Measurements from ENCODE around the gene CCR4.
A peak's percentile ranks its signal among the peaks of the same experiment; 100 is the strongest.
"Not testable (repeated sequence)": the region's sequence is repeated elsewhere in the genome, so short reads cannot be mapped to it uniquely, and the experiment has no call there.

Gene CCR4

DNA sequence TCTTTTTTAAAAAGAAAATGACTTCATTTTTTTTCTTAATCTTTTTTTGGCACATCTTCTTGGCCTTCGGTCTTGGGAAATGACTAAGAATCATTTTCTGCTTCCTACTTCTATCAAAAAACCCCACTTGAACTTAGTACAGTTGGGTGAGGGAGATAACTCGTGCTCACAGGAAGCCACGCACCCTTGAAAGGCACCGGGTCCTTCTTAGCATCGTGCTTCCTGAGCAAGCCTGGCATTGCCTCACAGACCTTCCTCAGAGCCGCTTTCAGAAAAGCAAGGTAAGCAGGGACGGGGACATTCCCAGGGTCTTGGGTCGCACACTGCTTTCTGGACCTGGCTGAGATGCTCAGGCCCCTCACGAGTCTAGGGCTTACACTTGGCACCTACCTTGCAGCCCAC lies at the start of gene CCR4:
TSS of gene CCR4 (plus strand) at position 235 of the 402 bp plus-strand sequence. CDS start 1,779 bp downstream, outside the sequence.
- no peak for DNase-seq

DNA sequence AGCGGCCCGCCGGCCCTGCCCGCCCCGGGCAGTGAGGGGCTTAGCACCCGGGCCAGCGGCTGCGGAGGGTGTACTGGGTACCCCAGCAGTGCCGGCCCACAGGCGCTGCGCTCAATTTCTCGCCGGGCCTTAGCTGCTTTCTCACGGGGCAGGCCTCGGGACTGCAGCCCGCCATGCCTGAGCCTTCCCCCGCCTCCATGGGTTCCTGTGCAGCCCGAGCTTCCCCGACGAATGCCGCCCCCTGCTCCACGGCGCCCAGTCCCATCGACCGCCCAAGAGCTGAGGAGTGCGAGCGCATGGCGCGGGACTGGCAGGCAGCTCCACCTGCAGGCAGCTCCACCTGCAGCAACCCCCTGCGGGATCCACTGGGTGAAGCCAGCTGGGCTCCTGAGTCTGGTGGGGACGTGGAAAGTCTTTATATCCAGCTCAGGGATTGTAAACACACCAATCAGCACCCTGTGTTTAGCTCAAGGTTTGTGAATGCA lies 48.5 kb upstream of the CCR4 start:
- peak; percentile 72 for DNase-seq

DNA sequence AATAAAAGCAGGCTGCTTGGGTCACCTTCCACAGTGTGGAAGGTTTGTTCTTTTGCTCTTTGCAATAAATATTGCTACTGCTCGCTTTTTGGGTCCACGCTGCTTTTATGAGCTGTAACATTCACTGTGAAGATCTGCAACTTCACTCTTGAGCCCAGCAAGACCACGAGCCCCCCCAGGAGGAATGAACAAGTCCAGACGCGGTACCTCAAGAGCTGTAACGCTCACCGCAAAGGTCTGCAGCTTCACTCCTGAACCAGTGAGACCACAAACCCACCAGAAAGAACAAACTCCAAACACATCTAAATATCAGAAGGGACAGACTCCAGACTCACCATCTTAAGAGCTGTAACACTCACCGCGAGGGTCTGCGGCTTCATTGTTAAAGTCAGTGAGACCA lies 47.5 kb upstream of the CCR4 start:
- no peak for DNase-seq

DNA sequence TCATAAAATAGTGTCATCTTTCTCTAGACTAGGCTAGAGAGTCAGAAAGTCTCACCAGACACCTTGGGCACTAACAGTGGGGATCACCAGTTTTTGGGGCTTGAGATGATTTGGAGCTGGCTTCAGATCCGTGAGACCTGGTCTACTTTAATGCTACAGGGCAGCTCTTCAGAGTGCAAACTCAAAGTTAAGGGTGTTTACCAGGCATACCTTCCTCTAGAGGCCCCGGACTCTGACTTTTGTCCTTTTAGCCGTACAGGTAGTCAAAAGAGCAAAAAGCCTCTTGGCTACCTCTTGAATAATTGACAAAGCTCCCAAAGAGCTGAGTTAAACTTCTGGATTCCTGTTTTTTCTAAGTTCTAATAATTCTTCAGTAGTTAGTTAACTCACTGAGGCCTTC lies 41.4 kb upstream of the CCR4 start:
- DNase-seq, result no peak

DNA sequence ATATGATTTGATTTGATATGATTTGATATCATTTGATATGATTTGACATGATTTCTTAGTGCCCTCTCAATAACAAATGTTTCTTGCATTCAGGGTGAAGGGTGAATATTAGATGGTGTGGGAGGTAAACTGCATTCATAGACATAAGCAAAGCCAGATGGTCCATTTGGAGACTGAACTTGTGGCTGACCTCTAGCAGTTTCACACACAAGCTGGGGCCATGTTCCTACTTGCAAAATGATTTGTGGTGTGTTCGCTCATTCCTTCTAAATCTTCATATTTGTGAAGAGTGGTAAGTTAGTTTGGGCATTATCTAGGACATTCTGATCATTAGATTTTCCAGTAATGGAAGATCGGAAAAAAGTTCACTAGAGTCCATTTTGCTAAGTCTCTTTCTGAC lies 40.5 kb upstream of the CCR4 start:
- DNase-seq, result no peak

DNA sequence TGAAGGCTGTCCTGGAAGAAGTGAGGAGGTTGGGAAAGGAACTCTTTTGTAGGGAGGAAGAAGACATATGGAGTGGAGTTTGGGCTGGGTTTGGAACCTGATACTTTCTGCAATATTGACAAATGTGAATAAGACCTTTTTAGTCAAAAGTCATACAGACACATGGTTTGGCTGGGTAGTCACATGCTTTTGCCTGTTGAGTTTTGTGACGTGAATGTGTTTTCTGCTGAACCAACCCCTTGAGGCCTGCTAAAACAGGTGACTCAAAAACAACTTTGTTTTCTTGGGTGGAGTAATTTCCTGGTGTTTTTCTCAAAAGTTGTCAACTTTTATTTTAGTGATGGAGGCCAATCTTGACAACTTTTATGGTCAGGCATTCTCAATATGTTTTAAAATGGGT lies 39.4 kb upstream of the CCR4 start:
- no peak for DNase-seq

DNA sequence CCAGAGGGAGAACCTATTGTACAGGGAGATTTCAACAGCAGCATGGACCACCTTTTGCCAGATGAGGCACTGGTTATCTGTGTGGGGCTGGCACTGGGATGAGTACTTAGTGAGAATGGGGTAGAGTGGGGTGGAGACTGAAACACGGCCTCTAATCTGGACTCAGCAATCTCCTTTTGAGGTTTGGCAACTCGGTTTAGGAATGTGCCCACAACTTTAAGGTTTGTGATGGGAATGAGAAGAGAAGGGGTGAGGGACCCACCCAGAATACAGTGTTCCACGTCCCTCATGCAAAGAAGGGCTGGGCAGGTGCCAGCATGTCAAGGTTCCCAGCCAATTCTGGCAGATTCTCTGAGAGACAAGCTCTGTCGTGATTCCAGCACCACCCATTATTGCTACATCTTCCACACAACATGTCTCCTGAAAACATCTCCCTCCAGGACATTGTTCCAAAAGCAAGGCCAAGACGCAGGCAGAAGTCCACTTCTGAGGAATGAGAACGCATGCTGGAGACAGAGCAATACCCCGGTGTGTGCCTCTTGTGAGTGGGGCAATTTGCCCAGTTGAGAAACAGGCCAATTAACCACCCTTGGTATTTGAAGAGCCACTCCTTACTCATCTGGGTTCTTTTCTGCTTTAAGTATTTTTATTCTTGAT lies 37.5 kb upstream of the CCR4 start:
- no peak for DNase-seq

DNA sequence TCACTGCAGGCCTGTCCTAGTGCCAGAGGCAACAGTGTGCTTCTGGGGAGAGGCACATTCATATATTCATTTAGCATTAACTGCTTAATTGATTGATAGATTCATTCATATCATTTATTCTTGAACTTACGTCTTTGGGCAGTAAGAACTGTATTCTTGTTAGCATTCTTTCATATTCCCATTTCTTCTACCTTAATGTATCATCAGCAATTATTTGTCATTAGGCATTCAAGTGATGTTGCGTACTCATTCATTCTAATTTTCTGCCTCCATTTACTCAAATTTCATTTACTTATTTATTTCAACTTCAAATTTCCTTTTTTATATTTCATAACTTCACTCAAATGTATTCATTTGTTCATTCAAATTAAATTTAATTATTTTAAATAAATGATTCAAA lies 31.5 kb upstream of the CCR4 start:
- DNase-seq, result no peak

DNA sequence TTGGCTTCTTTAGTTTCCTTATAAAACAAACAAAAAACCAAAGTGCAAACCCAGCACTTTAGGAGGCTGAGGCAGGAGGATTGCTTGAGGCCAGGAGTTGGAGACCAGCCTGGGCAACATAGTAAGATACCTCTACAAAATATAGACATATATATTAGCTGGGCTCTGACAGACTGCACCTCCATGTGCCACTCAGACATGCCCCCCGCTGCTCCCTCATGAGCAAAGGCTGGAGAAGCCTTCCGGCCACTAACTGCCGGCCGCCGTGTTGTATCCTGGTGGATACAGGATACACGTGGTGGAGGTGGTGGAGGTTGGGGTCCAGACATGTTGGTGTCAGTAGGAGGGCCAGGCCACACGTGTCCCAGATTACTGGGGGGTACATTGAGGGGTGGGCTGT lies 29.4 kb upstream of the CCR4 start:
- no peak for DNase-seq

DNA sequence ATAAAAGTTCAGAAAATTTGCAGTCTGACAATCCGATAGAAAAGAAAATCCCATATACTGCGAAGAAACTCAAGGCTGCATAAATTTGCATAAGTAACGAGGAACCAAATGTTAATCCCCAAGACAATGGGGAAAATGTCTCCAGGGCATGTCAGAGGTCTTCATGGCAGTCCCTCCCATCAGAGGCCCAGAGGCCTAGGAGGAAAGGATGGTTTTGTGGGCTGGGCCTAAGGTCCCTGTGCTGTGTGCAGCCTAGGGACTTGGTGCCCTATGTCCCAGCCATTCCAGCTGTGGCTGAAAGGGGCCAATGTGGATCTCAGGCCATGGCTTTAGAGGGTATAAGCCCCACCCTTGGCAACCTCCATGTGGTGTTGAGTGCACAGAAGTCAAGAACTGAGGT lies 21.3 kb upstream of the CCR4 start:
- no peak for DNase-seq

DNA sequence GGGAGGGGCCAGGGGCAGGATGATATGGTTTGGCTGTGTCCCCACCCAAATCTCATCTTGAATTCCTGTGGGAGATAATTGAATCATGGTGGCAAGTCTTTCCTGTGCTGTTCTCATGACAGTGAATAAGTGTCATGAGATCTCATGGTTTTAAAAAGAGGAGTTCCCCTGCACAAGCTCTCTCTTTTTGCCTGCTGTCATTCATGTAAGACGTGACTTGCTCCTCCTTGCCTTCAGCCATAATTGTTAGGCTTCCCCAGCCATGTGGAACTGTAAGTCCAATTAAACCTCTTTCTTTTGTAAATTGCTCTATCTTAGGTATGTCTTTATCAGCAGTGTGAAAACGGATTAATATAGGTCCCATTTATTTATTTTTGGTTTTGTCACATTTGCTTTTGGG lies 20.2 kb upstream of the CCR4 start:
- DNase-seq, result not testable (repeated sequence)

DNA sequence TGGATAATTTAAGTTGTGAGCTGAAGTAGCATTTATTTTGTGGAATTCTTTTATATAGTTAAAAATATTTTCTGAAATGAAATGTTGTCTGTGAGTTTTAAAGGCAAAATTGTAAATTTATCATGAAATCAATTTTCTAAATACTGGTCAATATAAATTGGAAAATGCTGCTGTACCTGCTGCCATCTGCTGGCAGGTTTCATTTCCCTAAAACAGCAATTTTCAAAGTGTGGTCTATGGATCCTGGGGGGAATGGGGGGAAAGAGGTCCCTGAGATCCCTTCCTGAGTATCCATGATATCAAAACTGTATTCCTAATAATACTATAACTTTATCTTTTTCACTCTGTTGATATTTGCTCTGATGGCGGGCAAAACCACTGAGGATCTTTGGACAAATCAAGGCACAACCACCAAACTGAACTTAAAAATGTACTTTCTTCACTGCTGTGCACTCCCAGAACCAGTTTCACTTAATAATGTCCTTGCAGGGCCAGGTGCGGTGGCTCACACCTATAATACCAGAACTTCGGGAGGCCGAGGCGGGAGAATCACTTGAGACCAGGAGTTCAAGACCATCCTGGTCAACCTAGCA lies 17.2 kb upstream of the CCR4 start:
- DNase-seq, result no peak

DNA sequence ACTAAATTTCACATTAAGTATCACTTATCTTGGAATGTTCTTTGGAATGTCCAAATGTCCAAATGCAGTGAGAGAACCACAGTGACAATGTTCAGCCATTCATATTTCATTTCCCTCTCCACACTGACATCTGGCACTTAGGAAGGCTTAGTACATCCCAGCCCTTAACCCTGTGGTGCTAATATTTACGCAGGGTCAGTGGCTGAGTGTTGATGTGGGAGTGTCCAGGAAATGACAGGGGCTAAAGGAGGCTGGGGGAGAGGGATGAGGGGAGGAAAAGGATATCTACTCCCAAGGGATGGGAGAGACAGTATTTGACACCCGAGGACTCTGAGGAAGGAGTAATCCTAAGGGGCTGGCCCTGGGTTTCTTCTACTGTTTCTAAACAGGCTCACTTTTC lies 14.1 kb upstream of the CCR4 start:
- DNase-seq, result no peak

DNA sequence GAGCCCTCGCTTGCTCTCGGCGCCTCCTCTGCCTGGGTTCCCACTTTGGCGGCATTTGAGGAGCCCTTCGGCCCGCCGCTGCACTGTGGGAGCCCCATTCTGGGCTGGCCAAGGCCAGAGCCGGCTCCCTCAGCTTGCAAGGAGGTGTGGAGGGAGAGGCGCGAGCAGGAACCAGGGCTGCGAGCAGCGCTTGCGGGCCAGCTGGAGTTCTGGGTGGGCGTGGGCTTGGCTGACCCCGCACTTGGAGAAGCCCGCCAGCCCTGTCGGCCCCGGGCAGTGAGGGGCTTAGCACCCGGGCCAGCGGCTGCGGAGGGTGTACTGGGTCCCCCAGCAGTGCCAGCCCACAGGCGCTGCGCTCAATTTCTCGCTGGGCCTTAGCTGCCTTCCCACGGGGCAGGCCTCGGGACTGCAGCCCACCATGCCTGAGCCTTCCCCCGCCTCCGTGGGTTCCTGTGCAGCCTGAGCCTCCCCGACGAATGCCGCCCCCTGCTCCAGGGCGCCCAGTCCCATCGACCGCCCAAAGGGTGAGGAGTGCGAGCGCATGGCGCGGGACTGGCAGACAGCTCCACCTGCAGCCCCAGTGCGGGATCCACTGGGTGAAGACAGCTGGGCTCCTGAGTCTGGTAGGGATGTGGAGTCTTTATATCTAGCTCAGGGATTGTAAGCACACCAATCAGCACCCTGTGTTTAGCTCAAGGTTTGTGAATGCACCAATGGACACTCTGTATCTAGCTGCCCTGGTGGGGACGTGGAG lies 11.7 kb upstream of the CCR4 start:
- not testable (repeated sequence) for DNase-seq

DNA sequence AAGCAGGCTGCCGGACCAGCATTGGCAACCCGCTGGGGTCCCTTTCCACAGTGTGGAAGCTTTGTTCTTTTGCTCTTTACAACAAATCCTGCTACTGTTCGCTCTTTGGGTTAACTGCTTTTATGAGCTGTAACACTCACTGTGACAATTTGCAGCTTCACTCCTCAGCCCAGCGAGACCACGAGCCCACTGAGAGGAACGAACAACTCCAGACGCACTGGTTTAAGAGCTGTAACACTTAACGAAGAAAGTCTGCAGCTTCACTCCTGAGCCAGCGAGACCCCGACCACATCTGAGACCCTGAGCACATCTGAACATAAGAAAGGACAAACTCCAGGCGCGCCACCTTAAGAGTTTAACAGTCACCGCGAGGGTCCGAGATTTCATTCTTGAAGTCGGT lies 10.7 kb upstream of the CCR4 start:
- DNase-seq, result no peak

DNA sequence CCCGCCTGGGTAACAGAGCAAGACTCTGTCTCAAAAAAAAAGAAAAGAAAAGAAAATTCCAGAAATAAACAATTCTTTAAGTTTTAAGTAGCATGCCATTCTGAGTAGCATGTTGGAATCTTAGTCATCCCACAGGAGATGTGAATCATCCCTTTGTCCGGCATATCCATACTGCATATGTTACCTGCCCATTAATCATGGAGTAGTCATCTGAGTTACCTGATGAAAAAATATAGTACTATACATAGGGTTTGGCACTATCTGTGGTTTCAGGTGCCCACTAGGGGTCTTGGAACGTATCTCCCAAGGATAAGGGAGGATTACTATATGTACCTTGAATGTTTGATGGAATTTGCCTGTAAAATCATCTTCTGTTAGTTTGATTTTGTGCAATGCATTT lies 6.3 kb upstream of the CCR4 start:
- no peak for DNase-seq

DNA sequence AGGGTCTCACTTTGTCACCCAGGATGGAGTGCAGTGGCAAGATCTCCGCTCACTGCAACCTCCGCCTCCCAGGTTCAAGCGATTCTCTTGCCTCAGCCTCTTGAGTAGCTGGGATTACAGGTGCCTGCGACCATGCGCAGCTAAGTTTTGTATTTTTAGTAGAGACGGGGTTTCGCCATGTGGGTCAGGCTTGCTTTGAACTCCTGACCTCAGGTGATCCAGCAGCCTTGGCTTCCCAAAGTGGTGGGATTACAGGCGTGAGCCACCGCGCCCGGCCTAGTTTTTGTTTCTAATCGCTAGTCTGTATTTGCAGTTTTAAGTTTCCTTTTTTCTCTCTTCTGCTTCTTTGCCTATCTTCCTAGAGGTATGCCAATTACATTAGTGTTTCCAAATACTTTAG lies 5.8 kb upstream of the CCR4 start:
- not testable (repeated sequence) for DNase-seq

DNA sequence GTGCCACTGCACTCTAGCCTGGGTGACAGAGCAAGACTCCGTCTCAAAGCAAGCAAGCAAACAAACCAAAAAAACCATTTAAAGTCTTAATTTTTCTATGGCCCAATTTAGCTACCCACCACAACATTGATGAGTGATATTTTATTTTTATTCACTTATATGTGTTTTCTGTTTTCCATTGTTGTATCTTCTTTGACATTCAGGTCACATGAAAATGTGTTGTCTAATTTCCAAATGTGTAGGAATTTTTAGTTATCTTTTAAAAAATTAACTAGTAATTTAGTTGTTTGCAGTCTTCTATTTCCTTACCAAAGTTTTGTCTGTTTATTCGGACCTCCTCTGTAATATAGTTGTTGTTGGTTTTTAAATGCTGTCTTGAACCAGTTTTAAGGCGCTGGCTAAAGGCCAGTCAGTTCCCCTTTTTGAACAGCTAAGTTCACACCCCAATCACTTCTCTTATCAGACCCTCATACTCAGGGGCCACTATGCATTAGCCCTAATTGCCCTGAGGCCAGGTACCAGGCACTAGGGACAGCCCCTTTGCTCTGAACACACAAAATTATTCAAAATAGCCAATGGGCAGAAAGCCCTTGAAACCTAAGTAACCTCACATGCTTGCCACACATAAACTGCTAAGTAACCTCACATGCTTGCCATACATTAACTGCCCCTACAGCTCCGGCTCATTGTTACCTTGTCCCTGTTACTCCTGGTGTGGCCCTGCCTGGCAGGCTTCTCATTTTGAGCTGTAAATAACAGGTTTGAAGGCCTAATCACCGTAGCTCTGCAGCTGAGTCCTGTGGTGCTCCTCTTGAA lies 4.3 kb upstream of the CCR4 start:
- DNase-seq, result no peak

DNA sequence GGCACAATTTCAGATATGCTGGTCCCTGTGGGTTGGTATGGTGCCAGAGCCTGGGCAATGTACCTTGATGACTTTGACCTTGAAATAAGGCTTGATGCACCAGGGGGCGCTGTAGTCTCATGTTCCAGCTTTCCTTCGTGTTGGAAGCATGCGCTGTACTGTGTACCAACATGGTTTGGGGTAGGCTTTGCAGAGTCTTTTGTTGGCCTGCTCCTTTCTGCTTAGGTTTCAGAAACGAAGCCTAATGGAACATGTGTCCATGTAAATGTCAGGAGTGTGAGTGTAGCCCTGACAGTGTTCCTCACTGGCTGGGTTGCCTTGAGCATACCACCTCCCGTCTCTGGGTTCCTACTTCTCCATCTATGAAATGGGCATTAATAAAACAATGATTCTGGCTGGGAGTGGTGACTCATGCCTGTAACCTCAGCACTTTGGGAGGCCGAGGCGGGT lies 3.6 kb upstream of the CCR4 start:
- DNase-seq, result peak; percentile 85

DNA sequence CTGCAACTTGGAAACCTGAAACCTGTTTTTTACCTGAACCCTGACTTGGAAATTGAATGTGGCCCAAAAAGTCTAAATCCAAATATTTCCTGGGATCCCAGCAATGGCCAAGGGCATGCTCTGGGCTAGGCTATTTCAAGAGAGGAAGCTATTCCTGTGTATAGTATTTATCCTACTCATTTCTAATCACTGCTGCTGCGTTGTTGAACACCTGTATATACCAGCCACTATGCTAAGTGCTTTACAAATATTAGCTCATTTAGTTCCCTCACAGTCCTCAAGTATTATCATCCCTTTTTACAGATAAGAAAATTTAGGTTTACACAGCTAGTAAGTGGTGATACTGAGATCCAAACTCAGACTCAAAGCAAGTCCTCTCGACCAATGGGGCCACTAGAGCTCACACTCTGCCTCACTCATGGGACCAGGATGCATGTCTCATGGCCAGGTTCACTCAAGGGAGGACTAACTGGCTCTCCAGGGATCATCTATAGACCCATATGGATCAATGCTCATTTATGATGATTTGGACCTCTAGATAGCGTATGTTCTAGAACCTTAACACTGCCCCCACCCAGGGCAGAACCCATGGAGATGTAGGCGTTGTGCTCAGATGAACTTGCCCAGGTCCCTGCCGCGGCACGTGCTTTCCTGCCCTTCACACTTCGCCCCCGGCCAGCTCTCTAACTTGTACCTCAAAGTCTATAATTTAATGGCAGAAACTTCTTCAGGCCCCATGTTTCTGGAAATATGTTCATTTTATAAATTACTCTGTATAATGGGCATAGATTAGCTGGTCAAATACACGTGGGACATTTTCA lies 2.6 kb upstream of the CCR4 start:
- no peak for DNase-seq

DNA sequence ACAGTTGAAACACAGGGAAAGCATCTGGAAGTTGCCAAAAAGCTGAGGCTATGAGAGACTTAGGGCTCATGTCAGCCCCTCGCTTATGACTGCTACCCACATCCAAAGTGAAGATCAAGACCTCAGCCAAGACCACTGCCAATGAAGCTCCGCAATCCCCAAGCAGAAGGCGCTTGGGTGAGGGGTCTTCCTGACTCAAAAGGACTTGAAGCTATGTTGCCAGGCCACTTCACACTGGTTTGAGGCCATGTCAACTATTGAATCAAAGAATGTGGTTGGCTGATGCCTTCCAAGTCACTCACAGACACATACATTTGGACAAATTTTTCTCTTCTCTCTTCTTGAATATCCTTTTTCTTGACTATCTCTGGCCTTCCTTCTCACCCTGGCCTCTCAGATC lies 928 bp upstream of the CCR4 start:
- no peak for DNase-seq

DNA sequence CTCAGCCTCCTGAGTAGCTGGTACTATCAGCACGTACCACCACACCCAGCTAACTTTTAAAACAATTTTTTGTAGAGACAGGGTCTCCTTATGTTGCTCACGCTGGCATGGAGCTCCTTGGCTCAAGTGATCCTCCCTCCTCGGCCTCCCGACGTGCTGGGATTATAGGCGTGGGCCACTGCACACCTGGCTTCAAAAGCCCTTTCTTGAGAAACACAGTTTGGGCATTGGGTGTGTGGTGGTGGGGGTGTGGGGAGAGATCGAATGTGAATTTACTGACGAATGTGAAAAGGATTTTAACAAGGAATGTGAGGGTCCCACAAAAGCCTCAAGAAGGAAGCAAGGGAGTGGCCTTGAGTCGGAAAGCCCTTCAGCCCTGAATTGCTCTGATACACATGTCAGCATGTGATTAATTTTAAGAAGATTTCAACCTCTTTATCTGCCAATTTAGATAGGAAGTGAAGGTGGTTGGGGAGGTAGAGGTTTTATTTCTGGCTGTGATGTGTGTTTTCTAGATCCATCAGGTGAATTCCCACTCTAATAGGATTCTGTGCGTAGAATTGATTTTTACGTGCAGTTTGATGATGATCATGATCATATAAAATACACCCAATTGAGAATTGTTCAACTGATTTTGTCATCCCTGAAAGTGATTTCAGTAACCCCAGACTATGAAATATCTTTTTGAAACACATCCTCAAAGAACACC lies 1.1 kb downstream of the CCR4 start:
- no peak for DNase-seq

Measured in NCI-H345 (cell line).